HepG2 (cell line): ENCODE measurements around the gene LRRC17. TPM values are rescaled to one million over a fixed set of nuclear protein-coding genes. Genes with fewer than 3 reads are reported as not detected.

Experiments used
- ATAC-seq: fragments of 200-7000 bp; cut with Tn5 transposase; 3 replicates; pipeline ENCODE4 v1.9.1; 2020; ENCODE audit warnings: mild to moderate bottlenecking, moderate library complexity
- BruUV-seq: library from RNA; stranded (reverse); fragments of 400-500 nt; replicated peaks from 2 replicates; lab custom pipeline; 2021; lab: Mats Ljungman, UMichigan
- CTCF ChIA-PET: fragments of 300-600 bp; formaldehyde crosslinking; extraction: SDS; loops from one replicate; lab custom pipeline; 2021; ENCODE audit warnings: low total read pairs, inconsistent platforms, low intra/inter-chr PET ratio; lab: Yijun Ruan, JAX
- POLR2A ChIA-PET: fragments of 350-600 bp; sonication (Branson Sonifier 250); formaldehyde crosslinking; loops from one replicate; lab custom pipeline; 2020; ENCODE audit warnings: antibody characterized with exemption, inconsistent platforms; lab: Yijun Ruan, JAX
- DNase-seq: peaks from one replicate; pipeline ENCODE4 v3.0.0-alpha.2; 2015; ENCODE audit warnings: low spot score
- FAIRE-seq: peaks from 3 replicates; lab custom pipeline; 2011; peaks lifted over from hg19 to GRCh38; lab: Jason Lieb, UNC
- H2AFZ ChIP-seq: one replicate; pipeline ENCODE4 v1.6.1; 2011; ENCODE audit warnings: low read length, inconsistent platforms
- H3K27ac ChIP-seq: fragments of 300-600 bp; 3 replicates; pipeline ENCODE4 v1.8.0; 2011; ENCODE audit warnings: mixed run types, mild to moderate bottlenecking, mixed read lengths, low read length, inconsistent platforms; ENCODE audit not compliant: insufficient read depth; ENCODE audit errors: extremely low read length
- H3K27me3 ChIP-seq, 2 experiments: fragments of 200-600 bp in 1 of 2; 2 replicates in 1 of 2; 3 replicates in 1 of 2; pipeline versions ENCODE4 v1.6.0 to v1.8.0; 2011; ENCODE audit warnings: low read length in 2 of 2, mild to moderate bottlenecking in 2 of 2, moderate library complexity in 2 of 2, inconsistent platforms in 1 of 2; ENCODE audit not compliant: insufficient read depth in 2 of 2, control insufficient read depth in 1 of 2
- H3K36me3 ChIP-seq, 2 experiments: fragments of 200-600 bp in 1 of 2; replicated peaks in 1 of 2; 2 replicates in 1 of 2; 3 replicates in 1 of 2; pipeline versions ENCODE4 v1.5.1 to v1.8.0; 2011; ENCODE audit warnings: low read length in 2 of 2, inconsistent platforms in 1 of 2; ENCODE audit not compliant: insufficient read depth in 2 of 2, control insufficient read depth in 1 of 2
- H3K4me1 ChIP-seq: 2 replicates; pipeline ENCODE4 v1.5.1; 2012; ENCODE audit warnings: low read length, inconsistent platforms; ENCODE audit not compliant: insufficient read depth
- H3K4me2 ChIP-seq: 2 replicates; pipeline ENCODE4 v1.6.0; 2011; ENCODE audit warnings: low read depth, low read length, inconsistent platforms
- H3K4me3 ChIP-seq, 3 experiments: fragments of 200-600 bp in 1 of 3; sonication (generic), shearing (Covaris generic) in 1 of 3; replicated peaks in 1 of 3; 2 replicates each; pipeline ENCODE4 v1.5.1; 2011 to 2016; ENCODE audit warnings: low read length in 3 of 3, inconsistent platforms in 2 of 3, low read depth in 2 of 3, mild to moderate bottlenecking in 2 of 3, control low read depth in 1 of 3, mixed read lengths in 1 of 3; ENCODE audit not compliant: insufficient read depth in 1 of 3
- H3K79me2 ChIP-seq: one replicate; pipeline ENCODE4 v1.6.1; 2011; ENCODE audit warnings: low read length, inconsistent platforms; ENCODE audit not compliant: insufficient read depth
- H3K9ac ChIP-seq: 2 replicates; pipeline ENCODE4 v1.6.0; 2011; ENCODE audit warnings: mild to moderate bottlenecking, low read depth, low read length, inconsistent platforms; ENCODE audit not compliant: insufficient read depth
- H3K9me3 ChIP-seq: 2 replicates; pipeline ENCODE4 v1.5.1; 2012; ENCODE audit warnings: mild to moderate bottlenecking, low read length
- H4K20me1 ChIP-seq: 2 replicates; pipeline ENCODE4 v1.6.0; 2011; ENCODE audit warnings: inconsistent platforms, mild to moderate bottlenecking, low read length, moderate library complexity; ENCODE audit not compliant: insufficient read depth
- HOXA3 ChIP-seq: sonication (generic); formaldehyde crosslinking; IDR thresholded peaks from 2 replicates; pipeline ENCODE4 v1.5.0; 2020; ENCODE audit warnings: missing genetic modification reagents
- KLF11 ChIP-seq: IDR thresholded peaks from 2 replicates; pipeline ENCODE4 v1.6.1; 2016; ENCODE audit warnings: missing compliant biosample characterization
- MAFF ChIP-seq: IDR thresholded peaks from 2 replicates; pipeline ENCODE4 v1.6.1; 2011; ENCODE audit warnings: low read depth, low read length, improper control_type of control experiment
- MAFK ChIP-seq, 2 experiments: IDR thresholded peaks in 1 of 2; conservative IDR thresholded peaks in 1 of 2; 2 replicates each; pipeline ENCODE4 v1.6.1; 2011; ENCODE audit warnings: improper control_type of control experiment in 2 of 2, low read length in 2 of 2
- NFE2L1 ChIP-seq: sonication (generic); formaldehyde crosslinking; IDR thresholded peaks from 2 replicates; pipeline ENCODE4 v1.4.0; 2020; ENCODE audit warnings: missing genetic modification reagents, mild to moderate bottlenecking, borderline replicate concordance
- YEATS4 ChIP-seq: sonication (generic); formaldehyde crosslinking; IDR thresholded peaks from 2 replicates; pipeline ENCODE4 v1.4.0; 2020; ENCODE audit warnings: missing genetic modification reagents, borderline replicate concordance
- ZFP1 ChIP-seq: IDR thresholded peaks from 2 replicates; pipeline ENCODE4 v1.6.1; 2016
- ZFY ChIP-seq: sonication (generic); formaldehyde crosslinking; IDR thresholded peaks from 2 replicates; pipeline ENCODE4 v1.4.0; 2020; ENCODE audit warnings: missing genetic modification reagents
- ZNF282 ChIP-seq: fragments of 450-650 bp; IDR thresholded peaks from 2 replicates; pipeline ENCODE4 v1.6.1; 2018; ENCODE audit not compliant: partially characterized antibody
- ZNF33B ChIP-seq: sonication (generic); formaldehyde crosslinking; IDR thresholded peaks from 2 replicates; pipeline ENCODE4 v1.5.1; 2020; ENCODE audit warnings: mild to moderate bottlenecking, missing genetic modification reagents
- ZNF431 ChIP-seq: sonication (generic); formaldehyde crosslinking; IDR thresholded peaks from 2 replicates; pipeline ENCODE4 v1.9.0; 2022; ENCODE audit warnings: missing genetic modification reagents, low read depth, mild to moderate bottlenecking, borderline replicate concordance
- ZNF7 ChIP-seq: IDR thresholded peaks from 2 replicates; pipeline ENCODE4 v1.6.1; 2016; ENCODE audit warnings: missing biosample characterization, missing genetic modification reagents
- ZNF747 ChIP-seq: sonication (generic); formaldehyde crosslinking; IDR thresholded peaks from 2 replicates; pipeline ENCODE4 v1.8.1; 2023; ENCODE audit warnings: missing genetic modification reagents, mild to moderate bottlenecking, borderline replicate concordance
- ZNF775 ChIP-seq: sonication (generic); formaldehyde crosslinking; IDR thresholded peaks from 2 replicates; pipeline ENCODE4 v1.4.0; 2020; ENCODE audit warnings: missing genetic modification reagents, mild to moderate bottlenecking, moderate library complexity, borderline replicate concordance
- ZNF850 ChIP-seq: sonication (generic); formaldehyde crosslinking; conservative IDR thresholded peaks from 2 replicates; pipeline ENCODE4 v1.9.0; 2021; ENCODE audit warnings: mild to moderate bottlenecking, missing genetic modification reagents
- WGBS: methylation state at CpG from one replicate; pipeline ENCODE4 v1.1.6; 2017; ENCODE audit warnings: low lambda C conversion rate; 5-methylcytosine and 5-hydroxymethylcytosine counted together
- in situ Hi-C: cut with HindIII; loops from 2 replicates; pipeline ENCODE4 v1.10.0; 2017; ENCODE audit warnings: low pct_unique_long_range_greater_than_20kb; ENCODE audit not compliant: extremely low pct_ligation_motif_present
- intact Hi-C: fragments of 100-400 bp; cut with micrococcal nuclease; formaldehyde crosslinking; loops from one replicate; pipeline ENCODE4 v1.10.0; 2022; ENCODE audit not compliant: unreplicated experiment
- polyA plus RNA-seq, 8 experiments: library from polyadenylated mRNA; depleted of rRNA in 3 of 8; stranded (reverse) in 7 of 8; unstranded in 1 of 8; fragments of >200 nt; fragmentation: Illumina TruSeq in 4 of 8; extraction: Trizol in 4 of 8; gene quantifications; 2 replicates each; pipeline versions ENCODE4 v1.2.1 to v1.2.3, GENCODE V29; 2011 to 2016; ENCODE audit warnings: low read depth in 4 of 8, missing spikeins in 1 of 8, mixed read lengths in 1 of 8; ENCODE audit not compliant: insufficient read depth in 1 of 8
- total RNA-seq, 5 experiments: library from RNA; depleted of rRNA; stranded (reverse); fragments of >200 nt; fragmentation: Illumina TruSeq; extraction: Trizol; gene quantifications; 2 replicates each; pipeline ENCODE4 v1.2.3, GENCODE V29; 2016; ENCODE audit warnings: low read depth in 1 of 5
- TF ChIP-seq, protein P1 (sequence below): sonication (generic); formaldehyde crosslinking; IDR thresholded peaks from 2 replicates; pipeline ENCODE4 v1.5.1; 2020; ENCODE audit warnings: missing genetic modification reagents, mild to moderate bottlenecking, borderline replicate concordance
- TF ChIP-seq, protein P2 (sequence below): sonication (generic); formaldehyde crosslinking; IDR thresholded peaks from 2 replicates; pipeline ENCODE4 v1.4.0; 2020; ENCODE audit warnings: mild to moderate bottlenecking, missing genetic modification reagents
- TF ChIP-seq, protein P3 (sequence below): sonication (generic); formaldehyde crosslinking; IDR thresholded peaks from 2 replicates; pipeline ENCODE4 v1.5.0; 2020; ENCODE audit warnings: mild to moderate bottlenecking, missing genetic modification reagents

LRRC17 gene
- total and polyA plus RNA-seq, 2 of the 13 experiments (the other 11 are each of a cell fraction or from before 2014, with no cell fraction given): 0.20 to 0.66 TPM

DNA sequence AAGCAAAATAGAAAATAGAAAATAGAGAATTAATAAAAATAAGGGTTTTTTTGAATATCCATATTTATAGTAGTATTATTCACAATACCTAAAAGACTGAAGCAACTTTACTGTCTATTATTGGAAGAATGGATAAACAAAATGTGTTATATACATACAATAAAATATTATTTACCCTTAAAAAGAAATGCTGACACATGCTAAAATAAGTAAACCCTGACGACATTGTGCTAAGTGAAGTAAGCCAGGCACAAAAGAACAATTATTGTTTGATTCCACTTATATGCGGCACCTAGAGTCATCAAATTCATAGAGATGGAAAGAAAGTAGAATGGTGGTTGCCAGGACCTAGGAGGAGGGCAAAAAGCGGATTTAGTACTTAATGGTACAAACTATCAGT, 39.0 kb downstream of the LRRC17 start:
- no peak for FAIRE-seq
- in situ Hi-C loops: no loop called here

DNA sequence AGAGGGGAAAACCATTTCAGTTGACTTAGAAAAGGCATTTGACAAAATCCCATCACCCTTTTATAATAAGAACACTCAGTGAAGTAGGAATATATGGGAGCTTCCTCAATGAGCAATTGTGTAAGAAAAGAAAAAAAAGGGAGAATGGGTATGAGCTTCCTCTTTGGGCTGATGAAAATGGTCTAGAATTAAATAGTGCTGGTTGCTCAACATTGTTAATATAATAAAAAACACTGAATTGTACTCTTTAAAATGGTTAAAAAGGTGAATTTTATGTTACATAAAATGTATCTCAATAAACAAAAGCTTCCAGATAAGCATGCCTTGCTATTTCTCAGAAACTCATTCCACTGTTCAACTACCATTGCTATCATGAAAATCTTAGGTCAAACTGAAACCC, 40.6 kb downstream of the LRRC17 start:
- H3K36me3 ChIP-seq: no peaks in the 10 kb centered on the region
- no peaks in the 10 kb centered on the region for H3K9me3 ChIP-seq
- FAIRE-seq: no peak
- intact Hi-C loops: no loop called here
- DNase-seq: no peak
- H4K20me1 ChIP-seq: no peaks in the 10 kb centered on the region
- ATAC-seq: no peak
- CTCF ChIA-PET: no interaction called here
- no peak overlapping the region for H3K9ac ChIP-seq
- H3K79me2 ChIP-seq: no peaks in the 10 kb centered on the region
- BruUV-seq: no TSS peak
- no peak overlapping the region for H3K27ac ChIP-seq
- H3K27me3 ChIP-seq: no peaks in the 10 kb centered on the region
- H3K4me2 ChIP-seq: no peak overlapping the region
- H3K4me1 ChIP-seq: no peaks in the 10 kb centered on the region
- H2AFZ ChIP-seq: no peak overlapping the region
- POLR2A ChIA-PET: no interaction called here
- no peak overlapping the region for H3K4me3 ChIP-seq
- in situ Hi-C loops: no loop called here
- TF ChIP-seq ZNF850 (no peak), ZFY (CRISPR knock-in tag) (no peak), HOXA3 (no peak), ZNF747 (no peak), ZFP1 (CRISPR knock-in tag) (no peak), ZNF33B (CRISPR knock-in tag) (no peak), ZNF775 (CRISPR knock-in tag) (no peak), ZNF7 (no peak), NFE2L1 (no peak), ZNF431 (no peak)
- TF ChIP-seq, protein P1, sequence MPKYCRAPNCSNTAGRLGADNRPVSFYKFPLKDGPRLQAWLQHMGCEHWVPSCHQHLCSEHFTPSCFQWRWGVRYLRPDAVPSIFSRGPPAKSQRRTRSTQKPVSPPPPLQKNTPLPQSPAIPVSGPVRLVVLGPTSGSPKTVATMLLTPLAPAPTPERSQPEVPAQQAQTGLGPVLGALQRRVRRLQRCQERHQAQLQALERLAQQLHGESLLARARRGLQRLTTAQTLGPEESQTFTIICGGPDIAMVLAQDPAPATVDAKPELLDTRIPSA (CRISPR knock-in tag): no peak
- TF ChIP-seq, protein P2, sequence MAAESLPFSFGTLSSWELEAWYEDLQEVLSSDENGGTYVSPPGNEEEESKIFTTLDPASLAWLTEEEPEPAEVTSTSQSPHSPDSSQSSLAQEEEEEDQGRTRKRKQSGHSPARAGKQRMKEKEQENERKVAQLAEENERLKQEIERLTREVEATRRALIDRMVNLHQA: no peak
- TF ChIP-seq, protein P3, sequence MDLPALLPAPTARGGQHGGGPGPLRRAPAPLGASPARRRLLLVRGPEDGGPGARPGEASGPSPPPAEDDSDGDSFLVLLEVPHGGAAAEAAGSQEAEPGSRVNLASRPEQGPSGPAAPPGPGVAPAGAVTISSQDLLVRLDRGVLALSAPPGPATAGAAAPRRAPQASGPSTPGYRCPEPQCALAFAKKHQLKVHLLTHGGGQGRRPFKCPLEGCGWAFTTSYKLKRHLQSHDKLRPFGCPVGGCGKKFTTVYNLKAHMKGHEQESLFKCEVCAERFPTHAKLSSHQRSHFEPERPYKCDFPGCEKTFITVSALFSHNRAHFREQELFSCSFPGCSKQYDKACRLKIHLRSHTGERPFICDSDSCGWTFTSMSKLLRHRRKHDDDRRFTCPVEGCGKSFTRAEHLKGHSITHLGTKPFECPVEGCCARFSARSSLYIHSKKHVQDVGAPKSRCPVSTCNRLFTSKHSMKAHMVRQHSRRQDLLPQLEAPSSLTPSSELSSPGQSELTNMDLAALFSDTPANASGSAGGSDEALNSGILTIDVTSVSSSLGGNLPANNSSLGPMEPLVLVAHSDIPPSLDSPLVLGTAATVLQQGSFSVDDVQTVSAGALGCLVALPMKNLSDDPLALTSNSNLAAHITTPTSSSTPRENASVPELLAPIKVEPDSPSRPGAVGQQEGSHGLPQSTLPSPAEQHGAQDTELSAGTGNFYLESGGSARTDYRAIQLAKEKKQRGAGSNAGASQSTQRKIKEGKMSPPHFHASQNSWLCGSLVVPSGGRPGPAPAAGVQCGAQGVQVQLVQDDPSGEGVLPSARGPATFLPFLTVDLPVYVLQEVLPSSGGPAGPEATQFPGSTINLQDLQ (CRISPR knock-in tag): no peak

More for the DNA sequence above, 39.0 kb downstream of the LRRC17 start:
- H3K79me2 ChIP-seq: no peaks in the 10 kb centered on the region
- ChIA-PET POLR2A (no interaction called here), CTCF (no interaction called here)
- ATAC-seq (no peak), DNase-seq (no peak)
- no peaks in the 10 kb centered on the region for H3K9me3 ChIP-seq
- no peaks in the 10 kb centered on the region for H4K20me1 ChIP-seq
- no peak overlapping the region for H3K4me2 ChIP-seq
- no TSS peak for BruUV-seq
- no peak overlapping the region for H2AFZ ChIP-seq
- no peaks in the 10 kb centered on the region for H3K27me3 ChIP-seq
- H3K4me3 ChIP-seq: no peak overlapping the region
- no peak overlapping the region for H3K9ac ChIP-seq
- TF ChIP-seq KLF11 (no peak), MAFF (peak; percentile 88), YEATS4 (CRISPR knock-in tag) (no peak), ZNF282 (no peak), MAFK (conservative IDR thresholded peaks at IDR 0.05 in 1 of 2, IDR thresholded peaks at IDR 0.05 in 1 of 2; ENCODE audit: low read length in 2 of 2) (peak; percentile 84 to 95)
- H3K4me1 ChIP-seq: no peaks in the 10 kb centered on the region
- H3K36me3 ChIP-seq: no peaks in the 10 kb centered on the region
- intact Hi-C loops: loop anchor here (1.0 kb wide), 1 partner anchor 27 kb away; no protein-coding TSS in a partner anchor
- H3K27ac ChIP-seq: no peak overlapping the region
- WGBS: 37% methylated on average over 3 of the region's 3 CpGs
